ENCODE measurements around the gene TMEM135. TPM values are rescaled to one million over a fixed set of nuclear protein-coding genes. Genes with fewer than 3 reads are reported as not detected.
"Not testable (repeated sequence)": the region's sequence is repeated elsewhere in the genome, so short reads cannot be mapped to it uniquely, and the experiment has no call there.

TMEM135 gene
- total RNA-seq, 2 experiments from 2014 or later, result 30.1 to 30.8 TPM

GRCh38 chr11:87255589-87255988 is 217.9 kb downstream of the TMEM135 start:
- Mint-ChIP-seq H3K4me1 (peaks cover 21% of the 10 kb centered on the region), H3K4me3 (no peak overlapping the region), H3K9me3 (ENCODE audit: low read depth) (peaks cover 8% of the 10 kb centered on the region), H3K27me3 (no peaks in the 10 kb centered on the region), H3K36me3 (peaks cover 12% of the 10 kb centered on the region), H3K27ac (no peak overlapping the region)
- CTCF ChIA-PET, result no interaction called here
- no peak for DNase-seq
- peak; percentile 42 for ATAC-seq

GRCh38 chr11:87256694-87257340 is 219.1 kb downstream of the TMEM135 start:
- H3K4me3 Mint-ChIP-seq, result no peak overlapping the region
- DNase-seq (no peak), ATAC-seq (no peak)
- peaks cover 4% of the 10 kb centered on the region for H3K36me3 Mint-ChIP-seq
- no peaks in the 10 kb centered on the region for H3K27me3 Mint-ChIP-seq
- peaks cover 3% of the 10 kb centered on the region for H3K9me3 Mint-ChIP-seq (ENCODE audit: low read depth)
- CTCF ChIA-PET, result no interaction called here
- no peak overlapping the region for H3K27ac Mint-ChIP-seq
- H3K4me1 Mint-ChIP-seq, result peaks cover 18% of the 10 kb centered on the region

- CTCF ChIA-PET, result no interaction called here
- DNase-seq (no peak), ATAC-seq (no peak)
- H3K4me3 Mint-ChIP-seq, result no peak overlapping the region
- H3K36me3 Mint-ChIP-seq, result peaks cover 3% of the 10 kb centered on the region
- H3K27me3 Mint-ChIP-seq, result no peaks in the 10 kb centered on the region
- no peaks in the 10 kb centered on the region for H3K9me3 Mint-ChIP-seq (ENCODE audit: low read depth)
- no peak overlapping the region for H3K27ac Mint-ChIP-seq
- peaks cover 8% of the 10 kb centered on the region for H3K4me1 Mint-ChIP-seq
Measured at GRCh38 chr11:87258171-87258833, 220.6 kb downstream of the TMEM135 start.

GRCh38 chr11:87259736-87260135 is 222.0 kb downstream of the TMEM135 start:
- Mint-ChIP-seq H3K9me3 (ENCODE audit: low read depth) (no peaks in the 10 kb centered on the region), H3K36me3 (peaks cover 3% of the 10 kb centered on the region), H3K27ac (no peak overlapping the region), H3K4me1 (peaks cover 6% of the 10 kb centered on the region), H3K27me3 (no peaks in the 10 kb centered on the region), H3K4me3 (no peak overlapping the region)
- DNase-seq (no peak), ATAC-seq (no peak)
- CTCF ChIA-PET, result no interaction called here

- CTCF ChIA-PET, result no interaction called here
- H3K4me1 Mint-ChIP-seq, result no peaks in the 10 kb centered on the region
- H3K9me3 Mint-ChIP-seq (ENCODE audit: low read depth), result no peaks in the 10 kb centered on the region
- H3K4me3 Mint-ChIP-seq, result no peak overlapping the region
- peaks cover 3% of the 10 kb centered on the region for H3K36me3 Mint-ChIP-seq
- no peaks in the 10 kb centered on the region for H3K27me3 Mint-ChIP-seq
- no peak for ATAC-seq
- no peak for DNase-seq
- H3K27ac Mint-ChIP-seq, result no peak overlapping the region
Measured at GRCh38 chr11:87260811-87261210, 223.1 kb downstream of the TMEM135 start.

- no peaks in the 10 kb centered on the region for H3K27me3 Mint-ChIP-seq
- no peak overlapping the region for H3K27ac Mint-ChIP-seq
- no peaks in the 10 kb centered on the region for H3K4me1 Mint-ChIP-seq
- ATAC-seq (no peak), DNase-seq (no peak)
- H3K36me3 Mint-ChIP-seq, result peaks cover 1% of the 10 kb centered on the region
- CTCF ChIA-PET, result interaction anchor here (1.2 kb wide), 1 partner anchor 251 kb away, joined by 3 read pairs; no protein-coding TSS in a partner anchor
- no peaks in the 10 kb centered on the region for H3K9me3 Mint-ChIP-seq (ENCODE audit: low read depth)
- H3K4me3 Mint-ChIP-seq, result no peak overlapping the region
Measured at GRCh38 chr11:87263264-87263838, 225.6 kb downstream of the TMEM135 start.

GRCh38 chr11:87263979-87264378 is 226.2 kb downstream of the TMEM135 start:
- Mint-ChIP-seq H3K4me3 (no peak overlapping the region), H3K4me1 (no peaks in the 10 kb centered on the region), H3K27me3 (no peaks in the 10 kb centered on the region), H3K9me3 (ENCODE audit: low read depth) (no peaks in the 10 kb centered on the region), H3K27ac (no peak overlapping the region), H3K36me3 (peaks cover 1% of the 10 kb centered on the region)
- DNase-seq (no peak), ATAC-seq (no peak)
- CTCF ChIA-PET, result no interaction called here

GRCh38 chr11:87265132-87265531 is 227.4 kb downstream of the TMEM135 start:
- Mint-ChIP-seq H3K4me3 (no peak overlapping the region), H3K27ac (no peak overlapping the region), H3K9me3 (ENCODE audit: low read depth) (no peaks in the 10 kb centered on the region), H3K27me3 (no peaks in the 10 kb centered on the region), H3K4me1 (no peaks in the 10 kb centered on the region), H3K36me3 (peaks cover 1% of the 10 kb centered on the region)
- ATAC-seq (no peak), DNase-seq (no peak)
- CTCF ChIA-PET, result interaction anchor here (1.2 kb wide), 1 partner anchor 347 kb away, joined by 3 read pairs; no protein-coding TSS in a partner anchor

GRCh38 chr11:87265979-87266378 is 228.2 kb downstream of the TMEM135 start:
- Mint-ChIP-seq H3K9me3 (ENCODE audit: low read depth) (no peaks in the 10 kb centered on the region), H3K27me3 (no peaks in the 10 kb centered on the region), H3K36me3 (peaks cover 1% of the 10 kb centered on the region), H3K27ac (no peak overlapping the region), H3K4me3 (no peak overlapping the region), H3K4me1 (no peaks in the 10 kb centered on the region)
- no peak for DNase-seq
- CTCF ChIA-PET, result no interaction called here
- ATAC-seq, result no peak

GRCh38 chr11:87266751-87267150 is 229.0 kb downstream of the TMEM135 start:
- Mint-ChIP-seq H3K36me3 (peaks cover 1% of the 10 kb centered on the region), H3K27me3 (no peaks in the 10 kb centered on the region), H3K4me3 (no peak overlapping the region), H3K27ac (no peak overlapping the region), H3K4me1 (no peaks in the 10 kb centered on the region), H3K9me3 (ENCODE audit: low read depth) (no peaks in the 10 kb centered on the region)
- ATAC-seq (no peak), DNase-seq (no peak)
- CTCF ChIA-PET, result no interaction called here

GRCh38 chr11:87271951-87272350 is 234.2 kb downstream of the TMEM135 start:
- H3K27me3 Mint-ChIP-seq; CTCF ChIA-PET; H3K9me3 Mint-ChIP-seq (ENCODE audit: low read depth); H3K27ac Mint-ChIP-seq; ATAC-seq; DNase-seq; H3K4me3 Mint-ChIP-seq; H3K4me1 Mint-ChIP-seq; H3K36me3 Mint-ChIP-seq: not testable (repeated sequence)

- DNase-seq (no peak), ATAC-seq (no peak)
- Mint-ChIP-seq H3K27me3 (no peaks in the 10 kb centered on the region), H3K4me1 (no peaks in the 10 kb centered on the region), H3K36me3 (no peaks in the 10 kb centered on the region), H3K27ac (no peak overlapping the region), H3K4me3 (no peak overlapping the region), H3K9me3 (ENCODE audit: low read depth) (no peaks in the 10 kb centered on the region)
- CTCF ChIA-PET, result no interaction called here
Measured at GRCh38 chr11:87275176-87275575, 237.4 kb downstream of the TMEM135 start.

GRCh38 chr11:87280143-87280542 is 242.4 kb downstream of the TMEM135 start:
- Mint-ChIP-seq H3K4me1 (no peaks in the 10 kb centered on the region), H3K36me3 (peaks cover under 1% of the 10 kb centered on the region), H3K9me3 (ENCODE audit: low read depth) (no peaks in the 10 kb centered on the region), H3K4me3 (no peak overlapping the region), H3K27me3 (no peaks in the 10 kb centered on the region), H3K27ac (no peak overlapping the region)
- no peak for ATAC-seq
- CTCF ChIA-PET, result no interaction called here
- no peak for DNase-seq

GRCh38 chr11:87281496-87281895 is 243.8 kb downstream of the TMEM135 start:
- DNase-seq, result no peak
- Mint-ChIP-seq H3K4me1 (no peaks in the 10 kb centered on the region), H3K27ac (no peak overlapping the region), H3K27me3 (no peaks in the 10 kb centered on the region), H3K4me3 (no peak overlapping the region), H3K9me3 (ENCODE audit: low read depth) (peaks cover 3% of the 10 kb centered on the region), H3K36me3 (peaks cover 10% of the 10 kb centered on the region)
- no peak for ATAC-seq
- CTCF ChIA-PET, result no interaction called here

All from activated CD8-positive, alpha-beta memory T cell treated with anti-CD3 and anti-CD28 coated beads, Interleukin-2, amount 10 ng/mL, durations not matched to agents 7 days and 5 days (primary cell).